Inflammatory macrophage (primary cell): ENCODE data around the gene C10orf71.
A peak's percentile ranks its signal among the peaks of the same experiment; 100 is the strongest.

ENCODE experiments used
- DNase-seq, 2 donors: peaks; one replicate each; pipeline ENCODE4 v3.0.0-alpha.2; 2020 to 2022

The C10orf71 gene

DNA sequence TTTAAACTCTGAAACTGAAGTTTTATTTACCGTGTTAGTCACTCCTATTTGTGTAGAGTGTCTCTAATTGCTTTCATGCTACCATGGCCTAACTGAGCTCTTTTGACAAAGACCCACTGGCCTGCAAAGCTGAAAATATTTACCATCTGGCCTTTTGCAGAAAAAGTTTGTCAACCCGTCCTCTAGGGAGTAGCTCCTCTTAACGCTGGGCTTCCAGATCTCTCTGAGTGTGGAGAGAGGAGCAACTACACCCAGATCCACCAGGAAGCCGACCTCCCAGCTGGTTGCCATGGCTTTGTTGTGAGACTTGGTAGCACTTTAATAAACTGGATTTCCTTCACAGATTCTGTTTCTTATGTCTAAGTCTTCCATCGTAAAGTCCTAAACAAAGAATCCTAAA, 4.2 kb upstream of the C10orf71 start:
- no peak for DNase-seq

DNA sequence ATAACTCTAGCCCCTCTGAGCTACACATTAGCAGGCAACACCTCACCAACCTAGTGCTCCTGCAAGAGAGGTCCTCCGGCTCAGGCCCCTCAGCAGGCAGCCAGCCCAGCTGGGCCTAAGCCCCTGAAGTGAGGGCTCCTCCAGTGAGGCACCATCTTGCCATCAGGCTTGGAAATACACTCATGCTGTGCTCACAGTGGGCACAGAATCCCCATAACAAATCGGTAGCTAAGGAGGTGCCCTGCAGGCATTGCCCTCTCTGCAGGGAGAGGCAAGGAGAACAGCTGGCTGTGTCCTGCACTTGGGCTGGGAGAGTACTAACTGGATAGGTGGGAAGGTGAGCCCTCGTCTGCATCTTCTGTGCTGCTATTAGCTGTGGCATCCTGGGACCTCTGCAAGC, 3.7 kb upstream of the C10orf71 start:
- DNase-seq: no peak

DNA sequence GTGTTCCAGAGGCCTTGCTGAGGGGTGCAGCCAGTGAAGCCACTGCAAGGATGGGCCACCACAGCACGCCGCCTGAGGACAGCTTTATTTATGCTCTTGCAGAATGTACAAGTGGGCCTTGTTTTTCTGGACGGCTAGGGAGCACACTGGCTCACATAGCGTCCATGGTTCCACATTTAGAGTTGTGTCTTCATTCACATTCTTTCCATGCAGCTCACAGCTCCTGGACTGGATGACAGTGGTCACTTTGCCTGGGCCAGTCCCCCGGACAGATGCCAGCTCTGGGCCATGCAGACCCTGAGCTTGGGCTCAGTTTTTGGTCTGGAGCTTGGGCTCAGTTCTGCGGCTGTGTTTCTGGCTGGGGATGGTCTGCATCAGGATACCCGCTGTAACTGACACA, 2.6 kb upstream of the C10orf71 start:
- no peak for DNase-seq

GRCh38 chr10:49296836-49297235, 2.1 kb upstream of the C10orf71 start:
- DNase-seq: no peak

DNA sequence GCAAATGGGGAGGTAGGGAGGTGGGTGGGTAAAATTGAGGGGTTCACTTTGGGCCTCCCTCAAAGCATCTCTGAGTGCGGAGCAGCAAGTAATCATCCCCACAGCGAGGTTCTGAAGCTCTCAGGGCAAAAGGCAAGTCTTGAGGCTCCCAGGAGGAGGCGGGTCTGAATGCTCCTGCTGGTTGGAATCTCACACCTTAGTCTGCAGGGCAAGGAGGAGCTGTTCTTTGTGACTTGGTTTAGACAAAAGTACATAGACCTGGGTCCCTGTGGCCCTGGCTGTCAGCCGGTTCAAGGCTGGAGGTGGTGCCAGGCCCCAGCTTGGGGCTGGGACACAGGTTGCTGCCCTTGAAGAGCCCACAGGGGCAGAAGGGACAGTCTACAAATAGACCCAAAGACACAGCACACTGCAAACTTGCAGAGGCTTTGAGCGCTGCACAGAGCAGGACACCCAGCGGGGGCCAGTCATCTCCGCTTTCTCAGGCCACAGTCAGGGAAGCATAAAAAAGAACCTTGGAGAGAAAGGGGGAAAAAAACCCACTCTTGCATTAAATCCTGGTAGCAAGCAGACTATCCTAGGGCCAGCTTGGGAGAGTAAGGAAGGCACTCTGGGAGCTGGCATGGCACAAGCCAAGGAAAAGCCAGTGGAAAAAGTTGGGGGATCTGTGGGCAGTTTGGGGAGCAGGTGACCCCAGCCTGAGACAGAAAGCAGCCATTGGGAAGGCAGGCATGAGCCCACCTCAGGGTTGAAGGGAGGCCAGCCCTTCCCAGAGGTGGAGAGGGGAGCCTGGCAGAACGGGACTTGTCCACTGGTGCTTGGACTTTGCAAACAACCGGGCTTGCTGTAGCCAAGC, 926 bp upstream of the C10orf71 start:
- DNase-seq: no peak

DNA sequence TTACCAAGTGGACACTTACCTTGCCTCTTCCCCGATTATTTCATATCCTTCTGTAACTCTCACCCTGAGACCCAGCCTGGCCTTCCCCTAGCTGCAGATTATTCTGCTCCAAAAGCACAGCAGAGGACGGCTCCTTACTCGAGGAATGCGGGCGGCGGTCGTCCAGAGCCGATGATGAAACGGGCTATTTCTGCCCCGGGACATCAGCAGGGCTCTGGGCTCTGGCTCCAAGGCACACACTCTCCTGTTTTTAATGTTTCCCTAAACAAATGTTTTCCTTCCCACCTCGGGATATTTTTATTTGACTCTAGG, 343 bp upstream of the C10orf71 start:
- DNase-seq: no peak

DNA sequence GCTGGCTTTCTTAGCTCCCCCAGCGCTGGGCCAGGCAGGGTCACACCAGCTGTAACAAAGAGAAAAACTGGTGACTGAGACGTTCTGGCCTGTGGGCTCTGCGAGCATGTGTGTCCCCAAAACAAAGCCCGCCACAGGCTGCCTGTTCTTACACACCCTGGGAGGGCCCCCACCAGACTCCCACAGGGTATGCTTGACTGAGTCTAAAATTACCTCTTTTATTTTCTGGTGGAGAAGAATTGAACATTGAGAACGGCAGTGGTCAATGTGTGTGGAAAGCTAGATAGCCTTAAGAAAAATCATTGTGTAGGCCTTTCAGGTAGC, 808 bp downstream of the C10orf71 start:
- DNase-seq: no peak

GRCh38 chr10:49300140-49300974, 1.4 kb downstream of the C10orf71 start:
- no peak for DNase-seq

DNA sequence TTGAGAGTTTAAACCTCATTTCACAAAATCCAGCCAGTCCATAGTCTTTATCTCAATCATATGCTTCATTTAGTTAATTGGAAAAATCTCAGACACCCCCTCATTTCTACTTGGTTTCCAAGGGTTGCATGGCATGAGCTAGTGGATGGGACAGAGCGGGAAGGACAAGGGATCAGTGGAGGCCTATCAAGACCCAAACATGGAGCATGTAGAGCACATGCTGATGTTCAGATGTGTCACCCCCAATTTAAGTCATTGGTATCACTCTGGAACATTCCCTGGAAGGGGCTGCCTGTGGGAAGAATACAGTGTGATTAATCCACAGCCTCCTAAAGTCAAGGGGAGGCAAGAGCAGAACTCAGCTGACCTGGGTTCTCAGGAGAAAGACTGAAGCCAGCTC, 2.3 kb downstream of the C10orf71 start:
- DNase-seq: no peak

DNA sequence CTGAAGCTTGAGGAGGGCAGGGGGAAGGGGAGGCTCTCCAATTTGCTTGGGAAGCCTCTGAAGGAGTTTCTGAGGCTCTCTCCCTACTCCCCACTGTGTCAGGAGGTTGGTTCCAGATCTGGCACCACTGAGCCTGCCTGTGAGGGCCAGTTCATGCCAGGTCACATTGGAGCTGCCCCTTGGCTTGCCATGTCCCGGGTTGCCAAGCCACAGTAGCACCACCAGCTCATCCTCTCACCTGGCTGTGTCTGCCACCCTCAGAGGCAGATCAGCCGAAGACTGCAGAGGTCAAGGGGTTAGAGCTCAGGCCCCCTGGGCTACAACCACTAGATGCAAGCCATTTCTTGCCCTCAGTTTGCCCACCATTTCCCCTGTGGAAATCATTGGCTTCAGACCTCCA, 3.1 kb downstream of the C10orf71 start:
- DNase-seq: no peak

DNA sequence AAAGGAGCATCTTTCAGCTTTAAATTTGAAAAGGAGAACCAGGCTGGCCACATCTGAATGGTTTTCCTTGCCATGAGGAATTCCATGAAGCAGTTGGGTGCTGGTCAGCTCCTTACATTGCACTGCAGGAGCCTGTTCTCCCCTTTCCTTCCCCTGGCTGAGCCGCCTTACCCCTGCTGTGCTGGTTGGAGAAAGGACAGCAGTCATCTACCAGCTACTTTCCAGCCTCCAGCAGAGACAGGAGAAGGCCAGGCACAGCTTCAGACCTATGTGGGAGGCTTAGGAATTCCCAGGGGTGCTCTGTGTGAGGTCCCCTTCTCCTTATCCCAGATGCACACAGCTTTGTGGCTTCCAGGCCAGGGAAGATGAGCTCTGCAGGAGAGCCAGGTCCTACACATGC, 4.7 kb downstream of the C10orf71 start:
- no peak for DNase-seq

- DNase-seq: no peak
These were observed 5.2 kb downstream of the C10orf71 start for GRCh38 chr10:49304137-49304536.

DNA sequence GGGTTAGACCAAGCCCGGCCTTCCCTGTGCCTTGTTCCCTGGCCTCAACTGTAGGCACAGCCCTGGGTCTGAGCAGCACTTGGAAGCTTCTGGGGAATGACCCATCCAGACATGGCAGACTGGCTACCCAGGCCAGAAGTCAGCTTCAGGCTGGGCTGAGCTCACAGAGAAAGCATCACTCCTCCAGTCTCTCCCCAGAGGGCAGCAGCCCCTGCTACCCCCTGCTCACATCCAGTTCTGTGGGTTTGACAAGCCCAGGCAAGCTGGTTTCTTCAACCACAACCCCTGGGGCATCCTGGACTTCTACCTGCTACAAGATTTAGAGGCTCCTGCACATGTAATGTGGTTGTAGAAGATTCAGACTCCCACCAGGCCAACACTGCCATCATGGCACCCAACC, 9.0 kb downstream of the C10orf71 start:
- no peak for DNase-seq

DNA sequence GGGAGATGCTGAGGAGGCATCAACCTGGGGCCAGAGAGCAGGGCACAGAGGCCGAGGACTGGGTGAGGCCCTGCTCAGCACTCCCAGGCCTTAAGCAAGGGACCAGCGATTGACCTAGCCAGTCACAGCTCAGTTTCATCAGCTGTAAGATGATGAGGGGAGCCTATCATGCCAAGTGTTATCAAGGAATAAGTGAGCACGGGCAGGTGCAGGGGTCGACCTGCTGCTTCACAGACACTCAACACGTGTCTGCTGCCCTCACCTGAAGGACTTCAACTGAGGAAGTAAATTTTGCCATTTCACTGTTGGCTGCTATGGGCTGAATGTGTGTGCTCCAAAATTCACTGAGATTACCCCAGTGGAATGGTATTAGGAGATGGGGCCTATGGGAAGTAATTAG, 9.9 kb downstream of the C10orf71 start:
- DNase-seq: no peak

- DNase-seq: peak; percentile 41 to 54
These were observed 10.9 kb downstream of the C10orf71 start for GRCh38 chr10:49309691-49310411.

- DNase-seq: peak; percentile 53 to 66
These were observed 11.5 kb downstream of the C10orf71 start for GRCh38 chr10:49310460-49310859.

GRCh38 chr10:49310901-49311554, 12.1 kb downstream of the C10orf71 start:
- DNase-seq: no peak

- DNase-seq: peak; percentile 32 to 36
These were observed 12.7 kb downstream of the C10orf71 start for GRCh38 chr10:49311555-49312236.

DNA sequence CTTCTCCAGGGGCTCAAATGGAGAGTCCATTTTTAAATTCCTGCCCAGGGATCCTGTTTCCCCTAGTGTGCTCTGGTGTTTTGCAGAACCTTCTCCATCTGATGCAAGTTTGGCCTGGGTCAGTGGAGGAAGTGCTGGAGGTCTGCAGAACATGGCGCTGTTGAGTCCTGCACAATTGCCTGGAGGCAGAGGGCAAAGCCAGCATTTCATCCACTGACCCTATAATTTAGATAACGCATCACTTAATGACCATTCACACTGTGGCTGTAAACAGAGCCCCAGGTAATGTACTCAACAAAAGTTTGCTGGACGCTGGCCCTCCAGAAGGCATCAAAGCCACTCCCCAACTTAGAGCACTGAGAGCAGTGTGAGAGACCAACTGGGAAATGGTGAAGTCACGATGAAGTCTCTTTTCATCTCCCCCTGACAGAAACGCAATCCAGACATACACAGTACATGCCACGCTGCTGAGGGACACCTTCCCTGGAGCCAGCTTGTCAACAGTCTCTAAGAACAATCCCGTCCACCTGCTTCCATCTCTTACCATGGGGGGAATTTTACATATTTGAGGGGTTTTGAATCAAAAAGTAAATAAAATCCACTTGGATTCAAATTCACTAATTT, 13.4 kb downstream of the C10orf71 start:
- peak; percentile 59 to 66 for DNase-seq

DNA sequence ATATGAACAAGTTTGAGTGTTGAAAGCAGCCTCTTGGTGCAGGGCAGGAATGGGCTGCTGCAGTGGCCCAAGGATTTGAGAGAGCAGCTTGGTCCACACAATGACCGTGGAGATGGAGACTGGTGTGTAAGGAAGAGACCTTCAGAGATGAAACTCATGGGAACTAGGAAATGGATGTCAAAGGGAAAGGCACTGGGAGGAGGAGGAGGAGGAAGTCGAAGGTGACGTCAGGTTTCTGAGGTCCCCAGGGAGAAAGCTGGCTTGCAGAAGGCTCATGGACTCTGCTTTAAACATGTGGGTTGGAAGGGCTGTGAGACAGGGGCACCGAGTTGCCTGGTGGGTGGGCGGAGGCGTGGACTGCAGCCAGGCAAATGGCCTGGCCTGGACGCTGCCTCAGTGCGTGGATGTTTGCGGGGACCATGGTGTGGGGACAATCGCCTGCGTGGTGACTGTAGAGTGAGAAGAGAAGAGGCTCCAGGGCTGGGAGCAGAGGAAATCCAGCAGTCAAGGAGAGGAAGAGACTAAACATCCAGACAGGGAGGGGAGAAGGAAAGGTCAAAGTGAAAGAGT, 14.6 kb downstream of the C10orf71 start:
- DNase-seq: peak in 1 of 2 donors; percentile 18

- peak; percentile 42 to 53 for DNase-seq
These were observed 15.8 kb downstream of the C10orf71 start for GRCh38 chr10:49314806-49315205.

DNA sequence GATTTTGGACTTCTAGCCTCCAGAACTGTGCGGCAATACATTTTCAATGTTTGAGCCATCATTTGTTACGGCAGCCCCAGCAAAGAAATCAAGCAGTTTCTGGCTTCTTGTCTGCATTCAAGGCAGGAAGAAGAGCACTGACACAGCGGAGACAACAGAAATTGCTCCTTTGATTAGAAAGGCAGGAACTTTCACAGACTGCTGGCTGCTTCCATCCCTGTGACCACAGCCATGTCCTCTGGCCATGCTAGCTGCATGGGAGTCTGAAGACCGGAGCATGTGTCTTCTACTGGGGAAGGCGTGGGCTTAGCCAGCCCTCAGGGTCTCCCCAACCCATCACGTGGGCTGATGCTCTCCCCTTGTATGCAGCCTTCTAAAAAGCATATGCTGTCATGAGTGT, 19.1 kb downstream of the C10orf71 start:
- DNase-seq: no peak
